ENCODE data around the gene DDX27. TPM values are rescaled to one million over a fixed set of nuclear protein-coding genes. Genes with fewer than 3 reads are reported as not detected.

The DDX27 gene
- total and polyA plus RNA-seq, 4 donors, result 8.8 to 16.0 (median 13.0) TPM

GRCh38 chr20:49276161-49276960 lies 57.1 kb downstream of the DDX27 start:
- H3K27ac ChIP-seq (ENCODE audit: low read depth in 1 of 2, low read length in 2 of 2), result peak overlapping the region; percentile 91 to 97
- H3K27me3 ChIP-seq (ENCODE audit: control insufficient read depth in 4 of 4, insufficient read depth in 4 of 4, low read length in 3 of 4), result no peaks in the 10 kb centered on the region
- H3K36me3 ChIP-seq (ENCODE audit: control insufficient read depth in 4 of 4, insufficient read depth in 3 of 4, low read depth in 1 of 4, low read length in 3 of 4), result peaks cover 12 to 32% (median 19%) of the 10 kb centered on the region in 4 donors
- H3K9me3 ChIP-seq (ENCODE audit: control insufficient read depth in 4 of 4, low read length in 3 of 4), result peaks cover 4 to 12% (median 6%) of the 10 kb centered on the region in 4 donors
- H3K9ac ChIP-seq (ENCODE audit: low read depth in 1 of 2, low read length in 2 of 2), result peak overlapping the region; percentile 33 to 74
- WGBS, result 4% methylated on average over 3 of the region's 3 CpGs
- peak overlapping the region; percentile 7 to 95 (median 95) for H3K4me3 ChIP-seq (ENCODE audit: low read depth in 1 of 3, low read length in 3 of 3)
- peak in 1 of 2 donors; percentile 36 for TF ChIP-seq JUND (IDR thresholded peaks at IDR 0.05)
- no peak for TF ChIP-seq RAD21 (IDR thresholded peaks at IDR 0.05)
- DNase-seq (ENCODE audit: low spot score), result no peak
- peaks cover 0 to 37% (median 25%) of the 10 kb centered on the region in 4 donors for H3K4me1 ChIP-seq (ENCODE audit: control insufficient read depth in 4 of 4, insufficient read depth in 4 of 4, low read length in 3 of 4)

- H3K9me3 ChIP-seq (ENCODE audit: control insufficient read depth in 4 of 4, low read length in 3 of 4), result peaks cover 4 to 13% (median 6%) of the 10 kb centered on the region in 4 donors
- no peaks in the 10 kb centered on the region for H3K27me3 ChIP-seq (ENCODE audit: control insufficient read depth in 4 of 4, insufficient read depth in 4 of 4, low read length in 3 of 4)
- no peak for TF ChIP-seq MAX (IDR thresholded peaks at IDR 0.05)
- TF ChIP-seq FOXA2 (IDR thresholded peaks at IDR 0.05), result no peak
- DNase-seq (ENCODE audit: low spot score), result peak; percentile 46
- peak overlapping the region; percentile 91 to 97 for H3K27ac ChIP-seq (ENCODE audit: low read depth in 1 of 2, low read length in 2 of 2)
- H3K9ac ChIP-seq (ENCODE audit: low read depth in 1 of 2, low read length in 2 of 2), result peak overlapping the region; percentile 33 to 74
- peaks cover 19 to 35% (median 25%) of the 10 kb centered on the region in 4 donors for H3K36me3 ChIP-seq (ENCODE audit: control insufficient read depth in 4 of 4, insufficient read depth in 3 of 4, low read depth in 1 of 4, low read length in 3 of 4)
- 2% methylated on average over 31 of the region's 31 CpGs for WGBS
- peaks cover 0 to 41% (median 25%) of the 10 kb centered on the region in 4 donors for H3K4me1 ChIP-seq (ENCODE audit: control insufficient read depth in 4 of 4, insufficient read depth in 4 of 4, low read length in 3 of 4)
- H3K4me3 ChIP-seq (ENCODE audit: low read depth in 1 of 3, low read length in 3 of 3), result peak overlapping the region; percentile 85 to 95 (median 95)
Measured at GRCh38 chr20:49276961-49277785, 58.0 kb downstream of the DDX27 start.

- no peaks in the 10 kb centered on the region for H3K27me3 ChIP-seq (ENCODE audit: control insufficient read depth in 4 of 4, insufficient read depth in 4 of 4, low read length in 3 of 4)
- peaks cover 22 to 39% (median 30%) of the 10 kb centered on the region in 4 donors for H3K36me3 ChIP-seq (ENCODE audit: control insufficient read depth in 4 of 4, insufficient read depth in 3 of 4, low read depth in 1 of 4, low read length in 3 of 4)
- H3K9ac ChIP-seq (ENCODE audit: low read depth in 1 of 2, low read length in 2 of 2), result peak overlapping the region; percentile 33 to 74
- DNase-seq (ENCODE audit: low spot score), result no peak
- peak overlapping the region; percentile 85 to 95 (median 95) for H3K4me3 ChIP-seq (ENCODE audit: low read depth in 1 of 3, low read length in 3 of 3)
- peak overlapping the region; percentile 91 to 97 for H3K27ac ChIP-seq (ENCODE audit: low read depth in 1 of 2, low read length in 2 of 2)
- H3K4me1 ChIP-seq (ENCODE audit: control insufficient read depth in 4 of 4, insufficient read depth in 4 of 4, low read length in 3 of 4), result peaks cover 0 to 38% (median 22%) of the 10 kb centered on the region in 4 donors
- WGBS, result under 1% methylated on average over 22 of the region's 22 CpGs
- TF ChIP-seq JUND (IDR thresholded peaks at IDR 0.05) (no peak), YY1 (IDR thresholded peaks at IDR 0.05) (no peak), EGR1 (IDR thresholded peaks at IDR 0.05; ENCODE audit: low read depth in 2 of 2) (no peak)
- TF ChIP-seq, protein P1, sequence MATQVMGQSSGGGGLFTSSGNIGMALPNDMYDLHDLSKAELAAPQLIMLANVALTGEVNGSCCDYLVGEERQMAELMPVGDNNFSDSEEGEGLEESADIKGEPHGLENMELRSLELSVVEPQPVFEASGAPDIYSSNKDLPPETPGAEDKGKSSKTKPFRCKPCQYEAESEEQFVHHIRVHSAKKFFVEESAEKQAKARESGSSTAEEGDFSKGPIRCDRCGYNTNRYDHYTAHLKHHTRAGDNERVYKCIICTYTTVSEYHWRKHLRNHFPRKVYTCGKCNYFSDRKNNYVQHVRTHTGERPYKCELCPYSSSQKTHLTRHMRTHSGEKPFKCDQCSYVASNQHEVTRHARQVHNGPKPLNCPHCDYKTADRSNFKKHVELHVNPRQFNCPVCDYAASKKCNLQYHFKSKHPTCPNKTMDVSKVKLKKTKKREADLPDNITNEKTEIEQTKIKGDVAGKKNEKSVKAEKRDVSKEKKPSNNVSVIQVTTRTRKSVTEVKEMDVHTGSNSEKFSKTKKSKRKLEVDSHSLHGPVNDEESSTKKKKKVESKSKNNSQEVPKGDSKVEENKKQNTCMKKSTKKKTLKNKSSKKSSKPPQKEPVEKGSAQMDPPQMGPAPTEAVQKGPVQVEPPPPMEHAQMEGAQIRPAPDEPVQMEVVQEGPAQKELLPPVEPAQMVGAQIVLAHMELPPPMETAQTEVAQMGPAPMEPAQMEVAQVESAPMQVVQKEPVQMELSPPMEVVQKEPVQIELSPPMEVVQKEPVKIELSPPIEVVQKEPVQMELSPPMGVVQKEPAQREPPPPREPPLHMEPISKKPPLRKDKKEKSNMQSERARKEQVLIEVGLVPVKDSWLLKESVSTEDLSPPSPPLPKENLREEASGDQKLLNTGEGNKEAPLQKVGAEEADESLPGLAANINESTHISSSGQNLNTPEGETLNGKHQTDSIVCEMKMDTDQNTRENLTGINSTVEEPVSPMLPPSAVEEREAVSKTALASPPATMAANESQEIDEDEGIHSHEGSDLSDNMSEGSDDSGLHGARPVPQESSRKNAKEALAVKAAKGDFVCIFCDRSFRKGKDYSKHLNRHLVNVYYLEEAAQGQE (IDR thresholded peaks at IDR 0.05), result no peak
- peaks cover 4 to 13% (median 6%) of the 10 kb centered on the region in 4 donors for H3K9me3 ChIP-seq (ENCODE audit: control insufficient read depth in 4 of 4, low read length in 3 of 4)
Measured at GRCh38 chr20:49277786-49278035, 58.5 kb downstream of the DDX27 start.
